Measurements from ENCODE around the gene STK36.

GRCh38 chr2:218680061-218680460 is 8.2 kb downstream of the STK36 start:
- TF ChIP-seq CTCF (conservative IDR thresholded peaks at IDR 0.05), result no peak
- TF ChIP-seq ZFX (IDR thresholded peaks at IDR 0.05), result no peak
